ENCODE results near the gene ESRP2. TPM values are rescaled to one million over a fixed set of nuclear protein-coding genes. Genes with fewer than 3 reads are reported as not detected.

The ESRP2 gene
- total RNA-seq, 4 donors from 2014 or later, result 0.13 to 2.9 TPM; not detected in 2

GRCh38 chr16:68281368-68282063, 45.6 kb upstream of the ESRP2 start:
- H3K4me3 ChIP-seq, result no peak overlapping the region
- H3K27ac ChIP-seq, result no peak overlapping the region
- H3K9me3 ChIP-seq, result no peaks in the 10 kb centered on the region
- H3K4me1 ChIP-seq, result peaks cover 0 to 64% (median 4%) of the 10 kb centered on the region in 3 donors
- H3K27me3 ChIP-seq, result no peaks in the 10 kb centered on the region
- WGBS, 2 donors (ENCODE audit: low coverage in 1 of 2), result 86 to 100% methylated on average over 1 to 4 of the region's 4 CpGs
- peaks cover 0 to 50% of the 10 kb centered on the region in 2 donors for H3K36me3 ChIP-seq
- no peak for ATAC-seq
- TF ChIP-seq POLR2A (IDR thresholded peaks at IDR 0.05) (no peak), EP300 (IDR thresholded peaks at IDR 0.05) (no peak), POLR2AphosphoS5 (IDR thresholded peaks at IDR 0.05) (no peak)
- TF ChIP-seq, protein P1, sequence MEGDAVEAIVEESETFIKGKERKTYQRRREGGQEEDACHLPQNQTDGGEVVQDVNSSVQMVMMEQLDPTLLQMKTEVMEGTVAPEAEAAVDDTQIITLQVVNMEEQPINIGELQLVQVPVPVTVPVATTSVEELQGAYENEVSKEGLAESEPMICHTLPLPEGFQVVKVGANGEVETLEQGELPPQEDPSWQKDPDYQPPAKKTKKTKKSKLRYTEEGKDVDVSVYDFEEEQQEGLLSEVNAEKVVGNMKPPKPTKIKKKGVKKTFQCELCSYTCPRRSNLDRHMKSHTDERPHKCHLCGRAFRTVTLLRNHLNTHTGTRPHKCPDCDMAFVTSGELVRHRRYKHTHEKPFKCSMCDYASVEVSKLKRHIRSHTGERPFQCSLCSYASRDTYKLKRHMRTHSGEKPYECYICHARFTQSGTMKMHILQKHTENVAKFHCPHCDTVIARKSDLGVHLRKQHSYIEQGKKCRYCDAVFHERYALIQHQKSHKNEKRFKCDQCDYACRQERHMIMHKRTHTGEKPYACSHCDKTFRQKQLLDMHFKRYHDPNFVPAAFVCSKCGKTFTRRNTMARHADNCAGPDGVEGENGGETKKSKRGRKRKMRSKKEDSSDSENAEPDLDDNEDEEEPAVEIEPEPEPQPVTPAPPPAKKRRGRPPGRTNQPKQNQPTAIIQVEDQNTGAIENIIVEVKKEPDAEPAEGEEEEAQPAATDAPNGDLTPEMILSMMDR (IDR thresholded peaks at IDR 0.05), result no peak

DNA sequence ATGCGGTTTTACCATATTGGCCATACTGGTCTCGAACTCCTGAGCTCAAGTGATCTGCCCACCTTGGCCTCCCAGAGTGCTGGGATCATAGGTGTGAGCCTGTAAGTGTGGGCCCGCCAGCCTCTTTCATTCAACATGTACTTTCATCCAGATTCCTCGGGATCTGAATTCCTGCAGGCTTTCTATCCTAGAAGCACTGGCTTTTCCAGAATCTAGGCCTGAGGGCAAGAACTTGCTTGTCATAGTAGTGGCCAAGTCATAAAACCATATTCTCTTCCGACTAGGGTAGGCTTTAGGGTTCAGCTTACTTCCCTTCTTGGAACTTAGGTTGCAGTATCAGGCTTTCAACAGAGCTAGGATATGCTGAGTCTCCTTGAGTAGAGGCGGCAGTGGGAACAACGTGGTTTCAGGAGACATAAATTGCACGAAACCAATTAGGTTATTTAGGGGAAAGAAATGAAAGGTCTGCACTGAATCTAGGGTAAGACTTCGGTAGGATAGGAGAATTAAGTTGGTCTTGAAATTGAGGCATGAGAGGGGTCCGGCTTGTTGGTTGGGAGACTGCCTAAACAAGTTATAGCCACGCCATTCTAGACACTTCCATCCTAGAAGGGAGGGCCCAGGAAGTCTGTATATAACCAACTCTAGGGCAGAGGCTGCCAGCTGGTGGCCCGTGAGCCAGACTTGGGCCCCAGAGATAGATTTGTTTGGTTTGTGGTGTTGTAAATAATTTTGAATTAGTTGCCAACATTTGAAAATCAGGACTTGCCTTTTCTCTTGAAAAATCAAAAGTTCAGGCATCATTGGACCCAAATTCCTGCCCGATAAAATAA, 44.0 kb upstream of the ESRP2 start:
- no peak overlapping the region for H3K4me3 ChIP-seq
- no peaks in the 10 kb centered on the region for H3K9me3 ChIP-seq
- TF ChIP-seq POLR2AphosphoS5 (IDR thresholded peaks at IDR 0.05), result no peak
- TF ChIP-seq EP300 (IDR thresholded peaks at IDR 0.05), result no peak
- no peak for TF ChIP-seq POLR2A (IDR thresholded peaks at IDR 0.05)
- TF ChIP-seq, protein P1 (IDR thresholded peaks at IDR 0.05), result no peak
- no peak for ATAC-seq
- H3K36me3 ChIP-seq, result peaks cover 0 to 53% of the 10 kb centered on the region in 2 donors
- H3K4me1 ChIP-seq, result peaks cover 0 to 64% (median 11%) of the 10 kb centered on the region in 3 donors
- H3K27ac ChIP-seq, result no peak overlapping the region
- 85 to 90% methylated on average over 8 to 9 of the region's 13 CpGs for WGBS, 2 donors (ENCODE audit: low coverage in 1 of 2)
- H3K27me3 ChIP-seq, result no peaks in the 10 kb centered on the region

GRCh38 chr16:68276223-68276622, 40.3 kb upstream of the ESRP2 start:
- ATAC-seq, result peak; percentile 50
- Histone ChIP-seq H3K27ac (peak overlapping the region; percentile 9 to 78 (median 72)), H3K36me3 (peaks cover 0 to 48% of the 10 kb centered on the region in 2 donors), H3K27me3 (no peaks in the 10 kb centered on the region), H3K9me3 (no peaks in the 10 kb centered on the region), H3K4me1 (peaks cover 0 to 74% (median 11%) of the 10 kb centered on the region in 3 donors), H3K4me3 (no peak overlapping the region)
- no peak for TF ChIP-seq POLR2AphosphoS5 (IDR thresholded peaks at IDR 0.05)
- WGBS, 2 donors (ENCODE audit: low coverage in 1 of 2), result 46% methylated on average over 3 of the region's 3 CpGs

DNA sequence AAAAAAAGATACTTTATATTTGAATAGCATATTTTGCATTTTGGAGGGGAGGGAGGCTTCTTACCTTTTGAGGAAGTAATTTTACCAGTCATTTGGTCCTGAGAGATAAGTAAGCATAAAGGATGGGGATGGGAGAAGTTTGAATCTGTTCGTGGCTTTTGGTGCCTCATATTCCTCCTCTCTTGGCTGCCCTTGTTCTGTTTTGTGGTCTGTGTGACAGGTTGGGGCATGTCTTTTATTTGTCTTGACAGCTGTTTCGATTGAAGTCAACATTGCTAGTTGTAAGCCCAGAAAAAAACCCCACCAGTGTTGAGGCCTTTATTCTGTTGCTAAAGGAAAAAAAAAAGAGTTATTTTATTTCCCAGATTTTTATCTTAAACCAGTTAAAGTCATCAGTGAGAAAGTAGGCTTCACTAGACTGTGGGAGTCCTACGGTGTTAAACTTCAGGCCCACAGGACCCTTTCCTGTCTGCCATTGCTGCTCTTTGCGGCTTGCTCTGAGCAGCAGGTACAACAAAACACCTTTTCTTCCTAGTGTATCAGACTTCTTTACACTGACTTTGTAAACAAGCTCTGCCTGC, 39.8 kb upstream of the ESRP2 start:
- H3K27me3 ChIP-seq, result no peaks in the 10 kb centered on the region
- H3K36me3 ChIP-seq, result peaks cover 0 to 43% of the 10 kb centered on the region in 2 donors
- ATAC-seq, result no peak
- peaks cover 0 to 76% (median 13%) of the 10 kb centered on the region in 3 donors for H3K4me1 ChIP-seq
- no peaks in the 10 kb centered on the region for H3K9me3 ChIP-seq
- TF ChIP-seq, protein P1 (IDR thresholded peaks at IDR 0.05), result no peak
- TF ChIP-seq POLR2A (IDR thresholded peaks at IDR 0.05), result no peak
- no peak for TF ChIP-seq POLR2AphosphoS5 (IDR thresholded peaks at IDR 0.05)
- TF ChIP-seq EP300 (IDR thresholded peaks at IDR 0.05), result no peak
- H3K27ac ChIP-seq, result peak overlapping the region in 3 of 4 donors; percentile 70 to 78 (median 74)
- WGBS, 2 donors (ENCODE audit: low coverage in 1 of 2), result 18 to 36% methylated on average over 3 to 4 of the region's 4 CpGs
- H3K4me3 ChIP-seq, result no peak overlapping the region

GRCh38 chr16:68274441-68274840, 38.5 kb upstream of the ESRP2 start:
- Histone ChIP-seq H3K27ac (peak overlapping the region in 2 of 4 donors; percentile 29 to 78), H3K36me3 (peaks cover 0 to 37% of the 10 kb centered on the region in 2 donors), H3K4me3 (no peak overlapping the region), H3K9me3 (no peaks in the 10 kb centered on the region), H3K27me3 (no peaks in the 10 kb centered on the region), H3K4me1 (peaks cover 0 to 86% (median 13%) of the 10 kb centered on the region in 3 donors)
- TF ChIP-seq EP300 (IDR thresholded peaks at IDR 0.05), result no peak
- TF ChIP-seq, protein P1 (IDR thresholded peaks at IDR 0.05), result no peak
- no peak for TF ChIP-seq POLR2A (IDR thresholded peaks at IDR 0.05)
- TF ChIP-seq POLR2AphosphoS5 (IDR thresholded peaks at IDR 0.05), result no peak
- WGBS, 2 donors (ENCODE audit: low coverage in 1 of 2), result 100% methylated on average over 1 of the region's 4 CpGs; no CpG with 5 or more reads in 1 of the 2 donors
- no peak for ATAC-seq
